HepG2 (cell line): ENCODE measurements around the gene CGNL1. TPM values are rescaled to one million over a fixed set of nuclear protein-coding genes. Genes with fewer than 3 reads are reported as not detected.

Experiments
- ATAC-seq: fragments of 200-7000 bp; cut with Tn5 transposase; 3 replicates; pipeline ENCODE4 v1.9.1; 2020; ENCODE audit warnings: mild to moderate bottlenecking, moderate library complexity
- BruUV-seq: library from RNA; stranded (reverse); fragments of 400-500 nt; replicated peaks from 2 replicates; lab custom pipeline; 2021; lab: Mats Ljungman, UMichigan
- CTCF ChIA-PET: fragments of 300-600 bp; formaldehyde crosslinking; extraction: SDS; loops from one replicate; lab custom pipeline; 2021; ENCODE audit warnings: low total read pairs, inconsistent platforms, low intra/inter-chr PET ratio; lab: Yijun Ruan, JAX
- POLR2A ChIA-PET: fragments of 350-600 bp; sonication (Branson Sonifier 250); formaldehyde crosslinking; loops from one replicate; lab custom pipeline; 2020; ENCODE audit warnings: antibody characterized with exemption, inconsistent platforms; lab: Yijun Ruan, JAX
- DNase-seq: peaks from one replicate; pipeline ENCODE4 v3.0.0-alpha.2; 2015; ENCODE audit warnings: low spot score
- FAIRE-seq: peaks from 3 replicates; lab custom pipeline; 2011; peaks lifted over from hg19 to GRCh38; lab: Jason Lieb, UNC
- H2AFZ ChIP-seq: one replicate; pipeline ENCODE4 v1.6.1; 2011; ENCODE audit warnings: low read length, inconsistent platforms
- H3K27ac ChIP-seq: fragments of 300-600 bp; 3 replicates; pipeline ENCODE4 v1.8.0; 2011; ENCODE audit warnings: mixed run types, mild to moderate bottlenecking, mixed read lengths, low read length, inconsistent platforms; ENCODE audit not compliant: insufficient read depth; ENCODE audit errors: extremely low read length
- H3K27me3 ChIP-seq, 2 experiments: fragments of 200-600 bp in 1 of 2; 2 replicates in 1 of 2; 3 replicates in 1 of 2; pipeline versions ENCODE4 v1.6.0 to v1.8.0; 2011; ENCODE audit warnings: low read length in 2 of 2, mild to moderate bottlenecking in 2 of 2, moderate library complexity in 2 of 2, inconsistent platforms in 1 of 2; ENCODE audit not compliant: insufficient read depth in 2 of 2, control insufficient read depth in 1 of 2
- H3K36me3 ChIP-seq, 2 experiments: fragments of 200-600 bp in 1 of 2; replicated peaks in 1 of 2; 2 replicates in 1 of 2; 3 replicates in 1 of 2; pipeline versions ENCODE4 v1.5.1 to v1.8.0; 2011; ENCODE audit warnings: low read length in 2 of 2, inconsistent platforms in 1 of 2; ENCODE audit not compliant: insufficient read depth in 2 of 2, control insufficient read depth in 1 of 2
- H3K4me1 ChIP-seq: 2 replicates; pipeline ENCODE4 v1.5.1; 2012; ENCODE audit warnings: low read length, inconsistent platforms; ENCODE audit not compliant: insufficient read depth
- H3K4me2 ChIP-seq: 2 replicates; pipeline ENCODE4 v1.6.0; 2011; ENCODE audit warnings: low read depth, low read length, inconsistent platforms
- H3K4me3 ChIP-seq, 3 experiments: fragments of 200-600 bp in 1 of 3; sonication (generic), shearing (Covaris generic) in 1 of 3; replicated peaks in 1 of 3; 2 replicates each; pipeline ENCODE4 v1.5.1; 2011 to 2016; ENCODE audit warnings: low read length in 3 of 3, inconsistent platforms in 2 of 3, low read depth in 2 of 3, mild to moderate bottlenecking in 2 of 3, control low read depth in 1 of 3, mixed read lengths in 1 of 3; ENCODE audit not compliant: insufficient read depth in 1 of 3
- H3K79me2 ChIP-seq: one replicate; pipeline ENCODE4 v1.6.1; 2011; ENCODE audit warnings: low read length, inconsistent platforms; ENCODE audit not compliant: insufficient read depth
- H3K9ac ChIP-seq: 2 replicates; pipeline ENCODE4 v1.6.0; 2011; ENCODE audit warnings: mild to moderate bottlenecking, low read depth, low read length, inconsistent platforms; ENCODE audit not compliant: insufficient read depth
- H3K9me3 ChIP-seq: 2 replicates; pipeline ENCODE4 v1.5.1; 2012; ENCODE audit warnings: mild to moderate bottlenecking, low read length
- H4K20me1 ChIP-seq: 2 replicates; pipeline ENCODE4 v1.6.0; 2011; ENCODE audit warnings: inconsistent platforms, mild to moderate bottlenecking, low read length, moderate library complexity; ENCODE audit not compliant: insufficient read depth
- SOX13 ChIP-seq, 3 experiments: fragments of 450-650 bp in 1 of 3; sonication (generic) in 1 of 3; formaldehyde crosslinking in 1 of 3; IDR thresholded peaks in 2 of 3; conservative IDR thresholded peaks in 1 of 3; 2 replicates each; pipeline versions ENCODE4 v1.5.0 to v1.6.1; 2016 to 2020; ENCODE audit warnings: antibody characterized with exemption in 1 of 3, mild to moderate bottlenecking in 1 of 3, missing compliant biosample characterization in 1 of 3, missing genetic modification reagents in 1 of 3, moderate library complexity in 1 of 3
- ZFYVE20 ChIP-seq: sonication (generic); formaldehyde crosslinking; IDR thresholded peaks from 2 replicates; pipeline ENCODE4 v1.8.0; 2023; ENCODE audit warnings: low read depth, mild to moderate bottlenecking, moderate library complexity, missing genetic modification reagents, borderline replicate concordance
- WGBS: methylation state at CpG from one replicate; pipeline ENCODE4 v1.1.6; 2017; ENCODE audit warnings: low lambda C conversion rate; 5-methylcytosine and 5-hydroxymethylcytosine counted together
- in situ Hi-C: cut with HindIII; loops from 2 replicates; pipeline ENCODE4 v1.10.0; 2017; ENCODE audit warnings: low pct_unique_long_range_greater_than_20kb; ENCODE audit not compliant: extremely low pct_ligation_motif_present
- intact Hi-C: fragments of 100-400 bp; cut with micrococcal nuclease; formaldehyde crosslinking; loops from one replicate; pipeline ENCODE4 v1.10.0; 2022; ENCODE audit not compliant: unreplicated experiment
- polyA plus RNA-seq, 8 experiments: library from polyadenylated mRNA; depleted of rRNA in 3 of 8; stranded (reverse) in 7 of 8; unstranded in 1 of 8; fragments of >200 nt; fragmentation: Illumina TruSeq in 4 of 8; extraction: Trizol in 4 of 8; gene quantifications; 2 replicates each; pipeline versions ENCODE4 v1.2.1 to v1.2.3, GENCODE V29; 2011 to 2016; ENCODE audit warnings: low read depth in 4 of 8, missing spikeins in 1 of 8, mixed read lengths in 1 of 8; ENCODE audit not compliant: insufficient read depth in 1 of 8
- total RNA-seq, 5 experiments: library from RNA; depleted of rRNA; stranded (reverse); fragments of >200 nt; fragmentation: Illumina TruSeq; extraction: Trizol; gene quantifications; 2 replicates each; pipeline ENCODE4 v1.2.3, GENCODE V29; 2016; ENCODE audit warnings: low read depth in 1 of 5
- TF ChIP-seq, protein P1 (sequence below): sonication (generic); formaldehyde crosslinking; IDR thresholded peaks from 2 replicates; pipeline ENCODE4 v1.8.0; 2022; ENCODE audit warnings: mild to moderate bottlenecking, missing genetic modification reagents, moderate library complexity
- TF ChIP-seq, protein P2 (sequence below): sonication (generic); formaldehyde crosslinking; IDR thresholded peaks from 2 replicates; pipeline ENCODE4 v1.4.0; 2020; ENCODE audit warnings: missing genetic modification reagents

CGNL1 gene
- total and polyA plus RNA-seq, 2 of the 13 experiments (the other 11 are each of a cell fraction or from before 2014, with no cell fraction given): 5.6 to 15.6 TPM

GRCh38 chr15:57542505-57542817 is 166.2 kb downstream of the CGNL1 start:
- FAIRE-seq (no peak), DNase-seq (no peak), ATAC-seq (no peak)
- TF ChIP-seq SOX13 (IDR thresholded peaks at IDR 0.05) (no peak), SOX13 (CRISPR knock-in tag; conservative IDR thresholded peaks at IDR 0.05 in 1 of 2, IDR thresholded peaks at IDR 0.05 in 1 of 2) (no peak), ZFYVE20 (CRISPR knock-in tag) (no peak)
- intact Hi-C loops (loop anchor here (1.0 kb wide), 1 partner anchor 202 kb away; no protein-coding TSS in a partner anchor), in situ Hi-C loops (loop anchor here (5.0 to 25.0 kb wide), 4 partner anchors 200 to 1055 kb away; no protein-coding TSS in a partner anchor)
- BruUV-seq: no TSS peak
- 47% methylated on average over 3 of the region's 4 CpGs for WGBS
- no peak overlapping the region for H3K4me3 ChIP-seq
- peaks cover 14% of the 10 kb centered on the region for H3K4me1 ChIP-seq
- H3K27me3 ChIP-seq: no peaks in the 10 kb centered on the region
- H3K27ac ChIP-seq: no peak overlapping the region
- H3K36me3 ChIP-seq: peaks cover 4 to 23% of the 10 kb centered on the region in 2 experiments; a peak in 4 of 5 replicates
- no peaks in the 10 kb centered on the region for H3K79me2 ChIP-seq
- H3K9me3 ChIP-seq: no peaks in the 10 kb centered on the region
- ChIA-PET POLR2A (no interaction called here), CTCF (interaction anchor here (1.9 kb wide), 1 partner anchor 202 kb away, joined by 21 read pairs; no protein-coding TSS in a partner anchor)
- H4K20me1 ChIP-seq: no peaks in the 10 kb centered on the region
- H3K9ac ChIP-seq: no peak overlapping the region
- no peak overlapping the region for H2AFZ ChIP-seq
- no peak overlapping the region for H3K4me2 ChIP-seq

DNA sequence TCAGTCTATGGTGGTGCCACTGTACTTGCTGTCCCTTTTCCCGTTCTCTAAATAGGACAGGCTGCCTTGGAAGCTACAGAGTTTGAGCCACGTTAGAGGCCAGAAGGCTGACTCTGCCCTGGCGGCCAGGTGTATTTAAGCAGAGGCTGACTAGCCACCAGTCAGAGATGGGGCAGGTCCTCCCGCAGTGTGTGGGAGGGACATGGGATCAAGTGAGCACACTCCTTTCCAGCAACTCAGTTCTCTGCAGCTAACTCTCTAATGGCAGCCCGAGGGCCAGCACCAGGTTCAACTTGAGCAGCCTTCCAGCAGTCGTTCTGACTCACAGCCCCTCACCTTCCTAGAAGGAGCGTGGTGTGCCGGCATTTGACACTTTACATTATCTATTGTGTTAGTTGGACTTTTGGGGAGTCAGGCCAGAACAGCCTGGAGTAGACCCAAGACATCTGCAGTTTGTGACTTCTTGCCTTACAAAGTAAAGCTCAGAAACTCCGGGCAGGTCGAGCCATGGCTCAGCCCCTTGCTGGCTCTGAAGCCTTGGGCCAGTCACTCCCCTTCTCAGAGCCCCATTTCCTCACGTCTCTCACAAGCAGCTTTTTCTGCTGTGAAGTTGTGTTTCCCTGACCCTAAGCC is 168.7 kb downstream of the CGNL1 start:
- Histone ChIP-seq H3K79me2 (no peaks in the 10 kb centered on the region), H2AFZ (no peak overlapping the region), H3K4me1 (peaks cover 24% of the 10 kb centered on the region), H4K20me1 (no peaks in the 10 kb centered on the region), H3K4me2 (no peak overlapping the region), H3K27ac (no peak overlapping the region), H3K27me3 (no peaks in the 10 kb centered on the region), H3K36me3 (peaks cover 6 to 25% of the 10 kb centered on the region in 2 experiments; a peak in 4 of 5 replicates), H3K9me3 (no peaks in the 10 kb centered on the region), H3K9ac (no peak overlapping the region), H3K4me3 (no peak overlapping the region)
- POLR2A ChIA-PET: no interaction called here
- BruUV-seq: no TSS peak
- intact Hi-C loops (no loop called here), in situ Hi-C loops (loop anchor here (5.0 to 25.0 kb wide), 4 partner anchors 203 to 1058 kb away; no protein-coding TSS in a partner anchor)
- no peak for FAIRE-seq
- no peak for ATAC-seq
- 92% methylated on average over 10 of the region's 11 CpGs for WGBS
- TF ChIP-seq, protein P1, sequence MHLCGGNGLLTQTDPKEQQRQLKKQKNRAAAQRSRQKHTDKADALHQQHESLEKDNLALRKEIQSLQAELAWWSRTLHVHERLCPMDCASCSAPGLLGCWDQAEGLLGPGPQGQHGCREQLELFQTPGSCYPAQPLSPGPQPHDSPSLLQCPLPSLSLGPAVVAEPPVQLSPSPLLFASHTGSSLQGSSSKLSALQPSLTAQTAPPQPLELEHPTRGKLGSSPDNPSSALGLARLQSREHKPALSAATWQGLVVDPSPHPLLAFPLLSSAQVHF (CRISPR knock-in tag): no peak
- TF ChIP-seq, protein P2, sequence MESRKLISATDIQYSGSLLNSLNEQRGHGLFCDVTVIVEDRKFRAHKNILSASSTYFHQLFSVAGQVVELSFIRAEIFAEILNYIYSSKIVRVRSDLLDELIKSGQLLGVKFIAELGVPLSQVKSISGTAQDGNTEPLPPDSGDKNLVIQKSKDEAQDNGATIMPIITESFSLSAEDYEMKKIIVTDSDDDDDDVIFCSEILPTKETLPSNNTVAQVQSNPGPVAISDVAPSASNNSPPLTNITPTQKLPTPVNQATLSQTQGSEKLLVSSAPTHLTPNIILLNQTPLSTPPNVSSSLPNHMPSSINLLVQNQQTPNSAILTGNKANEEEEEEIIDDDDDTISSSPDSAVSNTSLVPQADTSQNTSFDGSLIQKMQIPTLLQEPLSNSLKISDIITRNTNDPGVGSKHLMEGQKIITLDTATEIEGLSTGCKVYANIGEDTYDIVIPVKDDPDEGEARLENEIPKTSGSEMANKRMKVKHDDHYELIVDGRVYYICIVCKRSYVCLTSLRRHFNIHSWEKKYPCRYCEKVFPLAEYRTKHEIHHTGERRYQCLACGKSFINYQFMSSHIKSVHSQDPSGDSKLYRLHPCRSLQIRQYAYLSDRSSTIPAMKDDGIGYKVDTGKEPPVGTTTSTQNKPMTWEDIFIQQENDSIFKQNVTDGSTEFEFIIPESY (CRISPR knock-in tag): no peak
- CTCF ChIA-PET: no interaction called here
- no peak for DNase-seq
